ES-I3 (cell line): ENCODE measurements around the gene CCDC106.

Experiments used
- H3K36me3 ChIP-seq: 2 replicates; pipeline ENCODE4 v1.6.1; 2013; ENCODE audit warnings: mild to moderate bottlenecking, low read length, control low read depth, moderate library complexity; ENCODE audit not compliant: insufficient read depth
- H3K4me1 ChIP-seq: 2 replicates; pipeline ENCODE4 v1.6.1; 2013; ENCODE audit warnings: mild to moderate bottlenecking, control low read depth, low read length; ENCODE audit not compliant: insufficient read depth
- H3K9ac ChIP-seq: 2 replicates; pipeline ENCODE4 v1.6.1; 2013; ENCODE audit warnings: low read depth, mild to moderate bottlenecking, low read length, moderate library complexity
- H3K9me3 ChIP-seq: 2 replicates; pipeline ENCODE4 v1.6.1; 2013; ENCODE audit warnings: mild to moderate bottlenecking, low read length, moderate library complexity; ENCODE audit not compliant: control insufficient read depth, insufficient read depth

The CCDC106 gene

GRCh38 chr19:55699221-55699620 lies 51.2 kb downstream of the CCDC106 start:
- H3K36me3 ChIP-seq, result no peaks in the 10 kb centered on the region
- H3K4me1 ChIP-seq, result no peaks in the 10 kb centered on the region
- H3K9me3 ChIP-seq, result no peaks in the 10 kb centered on the region
- no peak overlapping the region for H3K9ac ChIP-seq

- Histone ChIP-seq H3K4me1 (no peaks in the 10 kb centered on the region), H3K9ac (no peak overlapping the region), H3K36me3 (peaks cover 5% of the 10 kb centered on the region), H3K9me3 (no peaks in the 10 kb centered on the region)
These were observed 52.8 kb downstream of the CCDC106 start for GRCh38 chr19:55700813-55701212.

GRCh38 chr19:55702131-55702627 lies 54.2 kb downstream of the CCDC106 start:
- Histone ChIP-seq H3K9ac (no peak overlapping the region), H3K9me3 (no peaks in the 10 kb centered on the region), H3K36me3 (peaks cover 5% of the 10 kb centered on the region), H3K4me1 (no peaks in the 10 kb centered on the region)
